Stimulated activated CD8-positive, alpha-beta memory T cell treated with anti-CD3 and anti-CD28 coated beads, Interleukin-4, amount 100 ng/mL, for 24 hours (primary cell): ENCODE results near the gene UNC80.

ENCODE experiments used
- DNase-seq: peaks from one replicate; pipeline ENCODE4 v3.0.0-alpha.2; 2020; ENCODE audit warnings: low read depth

Gene UNC80

GRCh38 chr2:209970271-209970670 is 198.6 kb downstream of the UNC80 start:
- no peak for DNase-seq

- DNase-seq: no peak
Observed at GRCh38 chr2:209970711-209971110, 199.1 kb downstream of the UNC80 start.

GRCh38 chr2:209973328-209973727 is 201.7 kb downstream of the UNC80 start:
- DNase-seq: no peak

GRCh38 chr2:209974576-209974975 is 202.9 kb downstream of the UNC80 start:
- no peak for DNase-seq

- DNase-seq: no peak
Observed at GRCh38 chr2:209976698-209977385, 205.2 kb downstream of the UNC80 start.

GRCh38 chr2:209977386-209978239 is 206.0 kb downstream of the UNC80 start:
- DNase-seq: no peak

GRCh38 chr2:209984291-209984690 is 212.7 kb downstream of the UNC80 start:
- DNase-seq: no peak

GRCh38 chr2:209985874-209986273 is 214.2 kb downstream of the UNC80 start:
- DNase-seq: no peak

- no peak for DNase-seq
Observed at GRCh38 chr2:209986415-209986814, 214.8 kb downstream of the UNC80 start.

GRCh38 chr2:209988010-209988409 is 216.4 kb downstream of the UNC80 start:
- DNase-seq: no peak

GRCh38 chr2:209990838-209991237 is 219.2 kb downstream of the UNC80 start:
- DNase-seq: no peak

- DNase-seq: no peak
Observed at GRCh38 chr2:209993968-209994367, 222.3 kb downstream of the UNC80 start.

GRCh38 chr2:209998596-209998995 is 227.0 kb downstream of the UNC80 start:
- DNase-seq: no peak

GRCh38 chr2:210000464-210001324 is 229.1 kb downstream of the UNC80 start:
- DNase-seq: no peak

- peak; percentile 98 for DNase-seq
Observed at GRCh38 chr2:210002158-210003157, 230.8 kb downstream of the UNC80 start, which contains the start of gene RPE. Gene RPE, plus strand, starts transcription at chr2:210002638. Its CDS starts 24 bp downstream, at chr2:210002662.

GRCh38 chr2:210003359-210003758 is 231.7 kb downstream of the UNC80 start:
- DNase-seq: no peak

- DNase-seq: no peak
Observed at GRCh38 chr2:210004881-210005280, 233.2 kb downstream of the UNC80 start.

- no peak for DNase-seq
Observed at GRCh38 chr2:210007895-210008294, 236.3 kb downstream of the UNC80 start.

GRCh38 chr2:210009126-210009525 is 237.5 kb downstream of the UNC80 start:
- DNase-seq: no peak

- no peak for DNase-seq
Observed at GRCh38 chr2:210009896-210010295, 238.3 kb downstream of the UNC80 start.

GRCh38 chr2:210020138-210020537 is 248.5 kb downstream of the UNC80 start:
- DNase-seq: no peak
